HepG2 (cell line): Measurements from ENCODE around the gene MADCAM1. TPM values are rescaled to one million over a fixed set of nuclear protein-coding genes. Genes with fewer than 3 reads are reported as not detected.

ENCODE experiments used
- ZMYM2 ChIP-seq: sonication (generic); formaldehyde crosslinking; IDR thresholded peaks from 2 replicates; pipeline ENCODE4 v1.8.0; 2022; ENCODE audit warnings: mild to moderate bottlenecking, missing genetic modification reagents
- ZNF296 ChIP-seq: sonication (generic); formaldehyde crosslinking; conservative IDR thresholded peaks from 2 replicates; pipeline ENCODE4 v1.5.0; 2020; ENCODE audit warnings: mild to moderate bottlenecking, missing genetic modification reagents
- ZNF350 ChIP-seq: sonication (generic); formaldehyde crosslinking; IDR thresholded peaks from 2 replicates; pipeline ENCODE4 v1.4.0; 2020; ENCODE audit warnings: mild to moderate bottlenecking, low read depth, missing genetic modification reagents, borderline replicate concordance
- ZNF782 ChIP-seq: sonication (generic); formaldehyde crosslinking; IDR thresholded peaks from 2 replicates; pipeline ENCODE4 v1.4.0; 2020; ENCODE audit warnings: missing genetic modification reagents, mild to moderate bottlenecking, borderline replicate concordance
- ZSCAN22 ChIP-seq: sonication (generic); formaldehyde crosslinking; IDR thresholded peaks from 2 replicates; pipeline ENCODE4 v1.4.0; 2020; ENCODE audit warnings: mild to moderate bottlenecking, missing genetic modification reagents
- polyA plus RNA-seq, 8 experiments: library from polyadenylated mRNA; depleted of rRNA in 3 of 8; stranded (reverse) in 7 of 8; unstranded in 1 of 8; fragments of >200 nt; fragmentation: Illumina TruSeq in 4 of 8; extraction: Trizol in 4 of 8; gene quantifications; 2 replicates each; pipeline versions ENCODE4 v1.2.1 to v1.2.3, GENCODE V29; 2011 to 2016; ENCODE audit warnings: low read depth in 4 of 8, missing spikeins in 1 of 8, mixed read lengths in 1 of 8; ENCODE audit not compliant: insufficient read depth in 1 of 8
- total RNA-seq, 5 experiments: library from RNA; depleted of rRNA; stranded (reverse); fragments of >200 nt; fragmentation: Illumina TruSeq; extraction: Trizol; gene quantifications; 2 replicates each; pipeline ENCODE4 v1.2.3, GENCODE V29; 2016; ENCODE audit warnings: low read depth in 1 of 5
- TF ChIP-seq, protein P1 (sequence below): sonication (generic); formaldehyde crosslinking; IDR thresholded peaks from 2 replicates; pipeline ENCODE4 v1.4.0; 2020; ENCODE audit warnings: missing genetic modification reagents, borderline replicate concordance
- TF ChIP-seq, protein P2 (sequence below), 2 experiments: fragments of 450-650 bp in 1 of 2; sonication (generic) in 1 of 2; formaldehyde crosslinking; IDR thresholded peaks; 2 replicates each; pipeline versions ENCODE4 v1.5.0 to v1.8.0; 2020 to 2022; ENCODE audit warnings: mild to moderate bottlenecking in 1 of 2, missing genetic modification reagents in 1 of 2
- TF ChIP-seq, protein P3 (sequence below): sonication (generic); formaldehyde crosslinking; IDR thresholded peaks from 2 replicates; pipeline ENCODE4 v1.4.0; 2020; ENCODE audit warnings: missing genetic modification reagents
- TF ChIP-seq, protein P4 (sequence below): sonication (generic); formaldehyde crosslinking; IDR thresholded peaks from 2 replicates; pipeline ENCODE4 v1.5.1; 2020; ENCODE audit warnings: missing genetic modification reagents, mild to moderate bottlenecking, borderline replicate concordance
- TF ChIP-seq, protein P5 (sequence below): sonication (generic); formaldehyde crosslinking; IDR thresholded peaks from 2 replicates; pipeline ENCODE4 v1.4.0; 2020; ENCODE audit warnings: mild to moderate bottlenecking, missing genetic modification reagents

MADCAM1 gene
- total and polyA plus RNA-seq, 2 of the 13 experiments (the other 11 are each of a cell fraction or from before 2014, with no cell fraction given): 0.29 to 0.33 TPM

DNA sequence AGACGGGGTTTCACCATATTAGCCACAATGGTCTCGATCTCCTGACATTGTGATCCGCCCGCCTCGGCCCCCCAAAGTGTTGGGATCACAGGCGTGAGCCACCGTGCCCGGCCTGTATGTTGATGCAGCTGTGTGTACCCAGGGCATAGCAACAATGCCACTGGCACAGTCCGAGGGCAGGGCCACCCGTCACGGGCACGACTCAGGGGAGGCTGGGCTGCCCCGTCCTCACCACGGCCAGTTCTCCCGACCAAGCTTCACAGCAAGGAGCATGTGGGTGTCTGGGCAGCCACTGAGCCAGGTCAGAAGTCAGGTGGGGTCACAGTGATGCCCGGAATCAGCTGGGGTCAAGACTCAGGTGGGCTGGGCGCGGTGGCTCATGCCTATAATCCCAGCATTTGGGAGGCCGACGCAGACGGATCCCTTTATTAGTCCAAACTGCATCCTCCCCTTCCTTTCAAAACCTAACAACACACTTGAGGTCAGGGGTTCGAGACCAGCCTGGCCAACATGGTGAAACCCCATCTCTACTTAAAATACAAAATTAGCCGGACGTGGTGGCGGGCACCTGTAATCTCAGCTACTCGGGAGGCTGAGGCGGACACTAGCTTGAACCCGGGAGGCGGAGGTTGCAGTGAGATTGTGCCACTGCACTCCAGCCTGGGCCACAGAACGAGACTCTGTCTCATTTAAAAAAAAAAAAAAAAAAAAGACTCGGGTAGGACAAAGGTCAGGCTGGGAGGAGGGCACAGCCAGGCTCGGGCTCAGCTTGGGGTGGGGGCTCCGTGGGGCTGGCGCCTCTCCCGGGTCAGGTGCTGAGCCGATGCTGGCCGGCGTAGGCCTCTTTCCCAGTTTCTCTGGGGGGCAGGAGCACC is 34.1 kb downstream of the MADCAM1 start (continued):
- TF ChIP-seq, protein P1, sequence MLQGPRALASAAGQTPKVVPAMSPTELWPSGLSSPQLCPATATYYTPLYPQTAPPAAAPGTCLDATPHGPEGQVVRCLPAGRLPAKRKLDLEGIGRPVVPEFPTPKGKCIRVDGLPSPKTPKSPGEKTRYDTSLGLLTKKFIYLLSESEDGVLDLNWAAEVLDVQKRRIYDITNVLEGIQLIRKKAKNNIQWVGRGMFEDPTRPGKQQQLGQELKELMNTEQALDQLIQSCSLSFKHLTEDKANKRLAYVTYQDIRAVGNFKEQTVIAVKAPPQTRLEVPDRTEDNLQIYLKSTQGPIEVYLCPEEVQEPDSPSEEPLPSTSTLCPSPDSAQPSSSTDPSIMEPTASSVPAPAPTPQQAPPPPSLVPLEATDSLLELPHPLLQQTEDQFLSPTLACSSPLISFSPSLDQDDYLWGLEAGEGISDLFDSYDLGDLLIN (CRISPR knock-in tag): no peak
- TF ChIP-seq, protein P2, sequence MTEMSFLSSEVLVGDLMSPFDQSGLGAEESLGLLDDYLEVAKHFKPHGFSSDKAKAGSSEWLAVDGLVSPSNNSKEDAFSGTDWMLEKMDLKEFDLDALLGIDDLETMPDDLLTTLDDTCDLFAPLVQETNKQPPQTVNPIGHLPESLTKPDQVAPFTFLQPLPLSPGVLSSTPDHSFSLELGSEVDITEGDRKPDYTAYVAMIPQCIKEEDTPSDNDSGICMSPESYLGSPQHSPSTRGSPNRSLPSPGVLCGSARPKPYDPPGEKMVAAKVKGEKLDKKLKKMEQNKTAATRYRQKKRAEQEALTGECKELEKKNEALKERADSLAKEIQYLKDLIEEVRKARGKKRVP (CRISPR knock-in tag; IDR thresholded peaks at IDR 0.05): no peak
- peak; percentile 54; the same call in 1 of the 2 replicates for TF ChIP-seq ZNF350 (CRISPR knock-in tag)
- no peak for TF ChIP-seq ZSCAN22
- TF ChIP-seq ZNF296 (CRISPR knock-in tag): no peak
- TF ChIP-seq, protein P3, sequence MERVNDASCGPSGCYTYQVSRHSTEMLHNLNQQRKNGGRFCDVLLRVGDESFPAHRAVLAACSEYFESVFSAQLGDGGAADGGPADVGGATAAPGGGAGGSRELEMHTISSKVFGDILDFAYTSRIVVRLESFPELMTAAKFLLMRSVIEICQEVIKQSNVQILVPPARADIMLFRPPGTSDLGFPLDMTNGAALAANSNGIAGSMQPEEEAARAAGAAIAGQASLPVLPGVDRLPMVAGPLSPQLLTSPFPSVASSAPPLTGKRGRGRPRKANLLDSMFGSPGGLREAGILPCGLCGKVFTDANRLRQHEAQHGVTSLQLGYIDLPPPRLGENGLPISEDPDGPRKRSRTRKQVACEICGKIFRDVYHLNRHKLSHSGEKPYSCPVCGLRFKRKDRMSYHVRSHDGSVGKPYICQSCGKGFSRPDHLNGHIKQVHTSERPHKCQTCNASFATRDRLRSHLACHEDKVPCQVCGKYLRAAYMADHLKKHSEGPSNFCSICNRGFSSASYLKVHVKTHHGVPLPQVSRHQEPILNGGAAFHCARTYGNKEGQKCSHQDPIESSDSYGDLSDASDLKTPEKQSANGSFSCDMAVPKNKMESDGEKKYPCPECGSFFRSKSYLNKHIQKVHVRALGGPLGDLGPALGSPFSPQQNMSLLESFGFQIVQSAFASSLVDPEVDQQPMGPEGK (CRISPR knock-in tag): peak; percentile 91
- TF ChIP-seq, protein P4, sequence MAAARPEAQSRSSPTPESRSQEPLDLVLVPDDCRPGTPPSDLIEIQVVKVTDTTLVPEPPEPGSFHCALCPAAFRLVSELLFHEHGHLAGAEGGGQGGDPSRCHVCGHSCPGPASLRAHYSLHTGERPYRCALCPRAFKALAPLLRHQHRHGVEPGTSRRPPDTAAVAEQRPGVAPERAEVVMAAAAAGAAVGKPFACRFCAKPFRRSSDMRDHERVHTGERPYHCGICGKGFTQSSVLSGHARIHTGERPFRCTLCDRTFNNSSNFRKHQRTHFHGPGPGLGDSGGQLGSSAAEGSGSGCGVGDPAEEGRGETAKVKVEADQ (CRISPR knock-in tag): no peak
- peak; percentile 64; the same call in 1 of the 2 replicates for TF ChIP-seq ZMYM2 (CRISPR knock-in tag)
- TF ChIP-seq, protein P5, sequence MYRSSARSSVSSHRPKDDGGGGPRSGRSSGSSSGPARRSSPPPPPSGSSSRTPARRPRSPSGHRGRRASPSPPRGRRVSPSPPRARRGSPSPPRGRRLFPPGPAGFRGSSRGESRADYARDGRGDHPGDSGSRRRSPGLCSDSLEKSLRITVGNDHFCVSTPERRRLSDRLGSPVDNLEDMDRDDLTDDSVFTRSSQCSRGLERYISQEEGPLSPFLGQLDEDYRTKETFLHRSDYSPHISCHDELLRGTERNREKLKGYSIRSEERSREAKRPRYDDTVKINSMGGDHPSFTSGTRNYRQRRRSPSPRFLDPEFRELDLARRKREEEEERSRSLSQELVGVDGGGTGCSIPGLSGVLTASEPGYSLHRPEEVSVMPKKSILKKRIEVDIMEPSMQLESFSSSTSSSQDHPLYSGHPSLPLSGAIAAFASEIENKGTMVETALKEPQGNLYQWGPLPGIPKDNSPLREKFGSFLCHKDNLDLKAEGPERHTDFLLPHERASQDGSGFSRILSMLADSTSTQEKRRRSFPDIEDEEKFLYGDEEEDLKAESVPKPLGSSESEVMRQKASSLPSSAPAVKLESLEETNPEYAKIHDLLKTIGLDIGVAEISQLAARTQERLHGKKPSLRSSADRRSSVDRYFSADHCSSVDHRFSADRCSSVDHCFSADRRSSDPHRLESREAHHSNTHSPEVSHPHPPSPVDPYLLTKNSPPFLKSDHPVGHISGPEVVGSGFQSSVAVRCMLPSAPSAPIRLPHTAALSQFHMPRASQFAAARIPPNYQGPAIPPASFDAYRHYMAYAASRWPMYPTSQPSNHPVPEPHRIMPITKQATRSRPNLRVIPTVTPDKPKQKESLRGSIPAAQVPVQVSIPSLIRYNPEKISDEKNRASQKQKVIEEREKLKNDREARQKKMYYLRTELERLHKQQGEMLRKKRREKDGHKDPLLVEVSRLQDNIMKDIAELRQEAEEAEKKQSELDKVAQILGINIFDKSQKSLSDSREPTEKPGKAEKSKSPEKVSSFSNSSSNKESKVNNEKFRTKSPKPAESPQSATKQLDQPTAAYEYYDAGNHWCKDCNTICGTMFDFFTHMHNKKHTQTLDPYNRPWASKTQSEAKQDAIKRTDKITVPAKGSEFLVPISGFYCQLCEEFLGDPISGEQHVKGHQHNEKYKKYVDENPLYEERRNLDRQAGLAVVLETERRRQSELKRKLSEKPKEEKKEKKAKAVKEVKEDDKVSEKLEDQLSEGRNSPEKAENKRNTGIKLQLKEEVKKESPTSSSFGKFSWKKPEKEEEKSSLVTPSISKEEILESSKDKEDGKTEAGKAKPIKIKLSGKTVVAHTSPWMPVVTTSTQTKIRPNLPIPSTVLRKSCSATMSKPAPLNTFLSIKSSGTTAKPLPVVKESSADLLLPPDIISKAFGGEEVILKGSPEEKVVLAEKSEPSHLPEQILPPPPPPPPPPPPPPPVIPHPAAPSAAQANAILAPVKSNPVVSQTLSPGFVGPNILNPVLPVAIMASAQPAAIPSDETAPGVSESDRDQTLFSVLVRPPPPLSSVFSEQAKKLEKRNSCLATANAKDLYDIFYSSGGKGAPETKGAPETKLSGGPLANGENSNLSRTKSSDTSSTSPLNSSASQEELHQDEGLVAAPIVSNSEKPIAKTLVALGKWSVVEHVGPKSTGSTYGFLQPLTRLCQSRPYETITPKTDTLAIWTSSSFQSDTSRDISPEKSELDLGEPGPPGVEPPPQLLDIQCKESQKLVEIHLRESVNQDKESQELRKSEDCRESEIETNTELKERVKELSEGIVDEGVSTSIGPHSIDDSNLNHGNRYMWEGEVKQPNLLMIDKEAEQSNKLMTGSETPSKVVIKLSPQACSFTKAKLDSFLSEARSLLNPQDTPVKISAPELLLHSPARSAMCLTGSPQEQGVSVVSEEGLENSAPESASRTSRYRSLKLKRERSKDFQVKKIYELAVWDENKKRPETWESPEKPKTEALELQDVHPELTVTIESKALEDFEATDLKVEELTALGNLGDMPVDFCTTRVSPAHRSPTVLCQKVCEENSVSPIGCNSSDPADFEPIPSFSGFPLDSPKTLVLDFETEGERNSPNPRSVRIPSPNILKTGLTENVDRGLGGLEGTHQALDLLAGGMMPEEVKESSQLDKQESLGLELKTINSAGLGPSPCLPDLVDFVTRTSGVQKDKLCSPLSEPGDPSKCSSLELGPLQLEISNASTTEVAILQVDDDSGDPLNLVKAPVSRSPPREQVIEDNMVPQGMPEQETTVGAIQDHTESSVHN (CRISPR knock-in tag): no peak
- 0 out of 2 replicates have a peak, but pooled peaks have one; percentile 39 for TF ChIP-seq ZNF782 (CRISPR knock-in tag)
